Erythroblast (primary cell): ENCODE data around the gene ITSN1.
"Not testable (repeated sequence)": the region's sequence is repeated elsewhere in the genome, so short reads cannot be mapped to it uniquely, and the experiment has no call there.

Source experiments
- DNase-seq, 2 experiments: peaks; one replicate each; lab custom pipeline; 2025; lab: John Stamatoyannopoulos, UW
- GATA1 ChIP-seq: IDR thresholded peaks from 2 replicates; pipeline ENCODE4 v1.6.1; 2011; ENCODE audit warnings: low read depth, mild to moderate bottlenecking, control low read depth, low read length, moderate library complexity
- POLR2A ChIP-seq: IDR thresholded peaks from 2 replicates; pipeline ENCODE4 v1.6.1; 2011; ENCODE audit warnings: mild to moderate bottlenecking, low read length

ITSN1 gene

DNA sequence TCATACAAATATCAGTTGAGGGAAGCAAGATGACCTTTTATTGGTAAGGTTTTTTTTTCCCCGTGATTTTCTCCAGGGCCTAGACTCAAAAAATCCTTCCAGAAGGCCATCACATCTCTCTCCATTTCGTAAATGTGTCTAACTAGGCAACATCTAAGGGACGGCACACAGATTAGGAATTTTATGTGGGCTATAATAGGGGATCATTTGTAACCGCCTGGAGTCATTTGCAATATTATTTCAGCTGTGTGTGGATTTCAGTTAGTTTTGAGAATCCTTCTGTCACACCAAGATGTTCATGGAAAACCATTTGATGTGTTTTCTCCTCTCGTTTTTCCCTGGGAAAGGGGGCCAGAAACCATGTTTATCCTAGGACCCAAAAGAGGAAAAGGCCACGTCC lies 210.2 kb downstream of the ITSN1 start:
- no peak for DNase-seq
- TF ChIP-seq GATA1, result no peak
- TF ChIP-seq POLR2A, result no peak

DNA sequence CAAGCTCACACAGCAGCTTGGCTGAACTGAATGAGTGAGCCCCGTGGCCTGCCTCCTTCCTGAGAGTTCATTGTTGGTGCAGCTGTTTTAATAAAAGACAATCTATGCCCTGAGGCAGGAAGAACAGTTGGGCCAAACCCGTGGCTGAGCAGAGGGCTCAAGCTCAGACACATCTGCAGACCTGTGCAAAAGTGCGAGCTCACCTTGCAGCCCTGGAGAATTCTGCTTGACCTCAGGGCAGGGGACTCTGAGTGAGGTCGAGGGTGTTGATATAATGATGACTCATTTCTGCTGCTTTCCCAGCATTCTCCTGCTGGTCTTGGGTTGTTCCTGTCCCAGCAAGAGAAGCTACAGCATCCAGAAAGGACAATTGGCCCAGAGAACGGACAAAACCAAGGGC lies 212.3 kb downstream of the ITSN1 start:
- DNase-seq, result no peak
- no peak for TF ChIP-seq POLR2A
- TF ChIP-seq GATA1, result no peak

DNA sequence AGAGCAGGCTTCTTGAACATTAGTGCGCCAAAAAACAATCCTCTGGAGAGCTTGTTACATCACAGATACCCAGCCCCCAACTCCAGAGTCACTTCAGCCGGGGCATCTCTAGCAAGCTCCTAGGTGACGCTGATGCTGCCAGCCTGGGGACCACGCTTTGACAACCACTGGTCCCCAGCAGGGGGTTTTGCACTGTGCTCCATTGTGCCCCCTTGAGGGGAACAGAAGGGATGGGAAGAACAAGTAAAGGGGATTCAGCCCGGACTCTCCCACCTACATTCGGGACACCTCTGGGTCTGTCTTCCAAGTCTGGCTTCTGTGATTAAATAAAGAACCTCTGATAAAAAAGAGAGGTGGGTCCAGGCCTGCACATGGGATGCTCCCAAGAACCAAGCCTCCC lies 212.9 kb downstream of the ITSN1 start:
- TF ChIP-seq POLR2A (no peak), GATA1 (no peak)
- peak; percentile 19 for DNase-seq

DNA sequence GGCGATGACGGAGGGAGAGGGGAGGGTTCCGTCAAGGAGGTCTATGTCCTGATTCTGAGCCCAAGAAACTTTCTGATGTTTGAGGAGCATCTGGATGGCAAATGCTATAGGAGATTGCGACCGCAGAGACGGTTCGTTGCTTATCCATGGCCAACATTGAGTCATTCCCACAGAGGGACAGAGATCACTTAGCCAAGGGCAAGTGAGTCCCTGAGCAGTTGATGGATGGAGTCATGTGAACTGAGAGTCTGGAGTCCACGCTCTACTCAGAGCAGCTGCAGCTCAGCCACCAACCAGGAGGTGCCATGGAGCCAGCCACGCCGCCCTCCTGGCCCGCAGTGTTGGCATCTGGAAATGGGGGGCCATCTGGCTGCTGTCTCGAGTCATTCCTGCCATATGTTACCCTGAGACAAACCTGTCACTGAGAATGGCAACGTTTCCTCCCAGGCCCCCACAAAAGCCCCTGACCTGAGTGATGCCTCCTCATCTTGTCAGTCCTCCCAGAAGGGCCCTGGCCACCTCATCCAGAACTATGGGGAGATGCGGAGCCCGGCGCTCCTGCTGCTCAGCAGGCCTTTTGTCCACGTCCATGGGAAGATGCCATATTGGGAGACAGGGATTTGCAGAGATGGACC lies 214.7 kb downstream of the ITSN1 start:
- no peak for DNase-seq
- no peak for TF ChIP-seq POLR2A
- no peak for TF ChIP-seq GATA1

DNA sequence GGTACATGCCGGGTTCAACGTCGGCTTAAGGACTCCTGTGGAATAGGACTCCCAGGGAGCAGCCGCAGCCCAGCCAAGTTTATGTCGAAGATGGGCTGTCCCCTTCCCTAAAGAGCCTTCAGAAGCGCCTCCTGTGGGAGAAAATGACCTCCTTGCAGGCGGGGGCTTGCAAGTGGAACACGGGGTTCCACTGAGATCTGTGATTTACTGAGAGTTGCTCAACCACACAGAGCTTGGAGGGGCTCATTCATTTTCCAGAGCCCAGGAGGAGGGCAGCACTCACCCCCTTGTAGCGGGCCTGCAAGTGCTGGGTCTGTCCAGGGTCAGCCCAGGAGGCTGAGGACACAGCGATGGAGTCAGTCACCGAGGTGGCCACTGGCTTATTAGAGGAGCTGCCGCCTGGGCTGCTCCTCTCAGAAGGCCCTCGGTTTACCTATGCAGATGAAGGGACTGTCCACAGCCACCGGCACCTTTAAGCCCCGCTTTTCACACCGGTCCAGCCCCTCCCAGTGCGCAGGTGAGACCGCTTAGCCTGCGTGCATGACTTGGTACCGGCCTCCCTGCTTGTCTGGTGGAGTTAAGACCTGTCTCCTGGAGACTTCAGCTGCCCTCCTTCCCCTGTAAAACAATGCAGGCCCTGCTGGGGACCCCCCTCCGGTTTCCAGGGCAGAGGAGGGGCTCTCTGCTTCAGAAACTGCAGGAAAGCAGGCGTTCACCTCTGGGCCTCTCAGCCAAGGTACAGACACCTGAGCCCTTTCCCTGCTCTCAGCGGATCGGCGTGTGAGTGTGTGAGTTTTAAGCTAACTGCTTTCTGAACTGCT lies 215.8 kb downstream of the ITSN1 start:
- no peak for DNase-seq
- TF ChIP-seq POLR2A, result no peak
- TF ChIP-seq GATA1, result no peak

DNA sequence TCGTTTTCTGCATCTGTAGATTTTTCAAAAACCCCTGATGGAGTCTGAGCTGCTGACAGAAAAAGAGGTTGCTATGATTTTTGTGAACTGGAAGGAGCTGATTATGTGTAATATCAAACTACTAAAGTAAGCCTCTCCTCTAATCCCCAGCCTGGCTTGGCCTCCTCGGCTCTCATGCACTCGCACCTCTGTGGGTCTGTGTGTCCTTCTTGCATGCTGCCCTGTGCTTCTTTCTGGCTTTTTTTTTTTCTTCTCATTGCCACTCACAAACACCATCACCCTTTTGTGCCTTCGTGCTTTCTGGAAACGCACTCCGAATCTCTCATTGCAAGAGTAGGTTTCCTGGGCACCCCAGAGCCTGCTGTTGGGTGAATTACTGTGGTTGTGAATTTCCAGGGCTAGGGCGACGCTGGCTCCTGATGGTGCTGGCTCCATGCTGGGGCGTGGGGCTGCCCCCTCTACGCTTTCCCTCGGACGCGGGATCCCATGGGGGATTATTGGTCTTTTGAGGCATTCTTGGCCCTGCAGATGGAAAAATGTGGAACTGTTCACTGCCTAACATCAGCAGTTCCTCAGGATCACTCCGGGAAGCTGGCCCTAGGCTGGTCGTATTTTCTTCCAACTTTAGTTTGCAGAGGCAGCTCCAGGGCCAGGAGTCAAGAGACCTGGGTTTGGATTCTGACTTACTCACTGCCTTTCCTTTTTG lies 216.5 kb downstream of the ITSN1 start:
- TF ChIP-seq POLR2A (no peak), GATA1 (no peak)
- no peak for DNase-seq

DNA sequence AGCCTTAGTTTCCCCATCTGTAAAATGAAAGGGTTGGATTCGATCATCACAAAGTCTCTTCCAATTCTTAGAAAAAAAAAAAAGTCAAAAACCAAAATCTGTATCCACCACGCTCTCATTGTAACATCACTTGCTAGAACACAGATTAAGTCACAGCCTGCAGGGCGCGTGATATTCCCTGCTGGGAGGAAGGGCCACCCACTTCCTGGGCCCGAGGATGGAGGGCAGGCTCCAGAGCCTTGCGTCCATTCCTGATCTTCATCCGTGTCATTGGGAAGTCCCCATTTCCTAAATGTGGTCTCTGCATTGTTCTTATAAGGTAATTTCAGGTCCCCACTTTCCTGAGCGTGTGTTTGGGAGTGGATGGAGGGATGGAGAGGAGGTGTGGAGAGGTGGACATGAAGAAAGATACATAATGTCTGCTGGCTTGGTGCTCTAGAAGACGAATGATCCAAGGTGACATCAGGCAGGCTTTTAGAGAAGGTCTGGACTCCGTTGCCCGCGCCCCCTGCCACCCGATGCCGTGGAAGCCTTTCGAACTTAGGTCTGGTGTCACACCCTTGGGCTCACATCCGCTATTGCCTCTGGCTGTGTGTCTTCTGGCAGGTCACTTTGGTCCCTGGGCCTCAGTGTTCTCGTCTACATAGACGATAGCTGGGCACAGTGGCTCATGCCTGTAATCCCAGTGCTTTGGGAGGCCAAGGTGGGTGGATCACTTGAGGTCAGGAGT lies 217.2 kb downstream of the ITSN1 start:
- no peak for TF ChIP-seq GATA1
- TF ChIP-seq POLR2A, result no peak
- no peak for DNase-seq

DNA sequence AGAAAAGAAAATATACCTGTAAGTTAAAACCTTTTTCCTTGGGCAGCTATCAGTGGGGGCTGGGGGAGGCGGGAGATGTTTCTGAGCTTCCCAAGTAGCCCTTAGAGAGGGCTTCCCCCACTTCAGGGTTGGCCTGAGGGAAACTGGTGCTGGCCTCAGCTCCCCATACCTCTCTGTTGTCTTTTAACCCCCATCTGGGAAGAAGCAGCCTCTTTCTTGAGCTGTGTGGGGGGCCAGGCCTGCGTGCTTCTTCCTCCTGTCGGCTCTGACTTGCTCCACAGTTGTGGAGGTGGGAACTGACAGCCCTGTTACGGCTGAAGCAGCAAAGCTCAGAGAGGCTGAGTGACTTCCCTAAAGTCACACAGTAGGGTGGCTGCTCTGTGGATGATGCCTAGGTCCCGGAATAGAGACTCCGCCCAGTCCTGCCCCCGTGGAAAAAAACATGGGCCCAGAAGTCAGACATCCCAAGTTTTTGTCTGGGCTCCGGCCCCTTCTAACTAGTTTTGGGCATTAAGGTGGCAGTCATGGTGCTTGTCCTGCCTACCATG lies 218.1 kb downstream of the ITSN1 start:
- TF ChIP-seq POLR2A (no peak), GATA1 (no peak)
- DNase-seq, result no peak

DNA sequence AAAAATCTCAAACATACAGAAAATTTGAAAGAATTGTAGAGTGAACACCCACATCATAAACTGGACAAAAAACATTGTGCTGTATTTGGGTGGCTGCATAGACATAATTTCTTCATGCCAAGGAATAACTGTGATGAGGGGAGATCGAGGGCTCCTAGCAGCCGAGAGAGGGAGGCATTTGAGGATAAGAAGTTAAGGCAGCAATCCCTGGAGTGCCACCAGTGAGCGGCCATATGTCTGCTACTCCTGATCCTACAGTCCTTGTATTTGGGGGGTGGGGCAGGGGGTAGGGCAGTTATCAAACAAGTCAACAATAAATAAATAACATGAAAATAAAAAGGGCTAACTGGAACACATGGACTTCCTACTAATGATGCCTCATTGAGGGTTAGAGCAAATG lies 218.8 kb downstream of the ITSN1 start:
- TF ChIP-seq POLR2A (no peak), GATA1 (no peak)

DNA sequence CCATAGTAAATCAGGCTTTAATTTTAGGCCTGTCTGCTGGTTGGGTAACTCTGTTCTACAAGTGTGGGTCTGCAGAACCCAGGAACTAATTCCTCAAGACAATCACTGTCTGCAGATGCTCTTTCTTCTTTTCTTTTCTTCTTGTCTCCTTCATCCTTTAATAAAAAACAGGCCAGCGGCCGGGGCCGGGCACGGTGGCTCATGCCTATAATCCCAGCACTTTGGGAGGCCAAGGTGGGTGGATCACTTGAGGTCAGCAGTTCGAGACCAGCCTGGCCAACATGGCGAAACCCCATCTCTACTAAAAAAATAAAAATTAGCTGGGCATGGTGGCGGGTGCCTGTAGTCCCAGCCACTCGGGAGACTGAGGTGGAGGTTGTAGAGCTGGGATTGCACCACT lies 220.9 kb downstream of the ITSN1 start:
- DNase-seq, result not testable (repeated sequence)

More for the DNA sequence above, 218.8 kb downstream of the ITSN1 start:
- no peak for DNase-seq

DNA sequence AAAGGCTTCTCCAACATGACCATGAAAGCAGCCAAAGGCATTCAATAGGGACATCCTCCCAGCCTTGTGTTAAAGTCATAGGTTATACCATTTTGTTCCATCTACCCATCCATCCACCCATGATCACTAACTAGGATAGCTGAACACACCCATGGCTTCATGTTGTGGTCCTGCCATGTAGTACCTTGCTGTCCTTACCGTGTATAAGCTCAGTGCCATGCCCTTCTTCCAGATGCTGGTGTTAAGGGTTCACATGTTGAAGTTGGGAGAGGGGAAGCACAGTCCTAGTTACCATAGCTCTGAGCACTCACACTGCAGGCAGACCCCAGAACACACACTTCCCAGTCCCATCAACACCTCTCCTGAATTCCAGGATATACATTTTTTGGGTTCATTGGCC lies 221.8 kb downstream of the ITSN1 start:
- TF ChIP-seq POLR2A (no peak), GATA1 (no peak)
- DNase-seq, result no peak

DNA sequence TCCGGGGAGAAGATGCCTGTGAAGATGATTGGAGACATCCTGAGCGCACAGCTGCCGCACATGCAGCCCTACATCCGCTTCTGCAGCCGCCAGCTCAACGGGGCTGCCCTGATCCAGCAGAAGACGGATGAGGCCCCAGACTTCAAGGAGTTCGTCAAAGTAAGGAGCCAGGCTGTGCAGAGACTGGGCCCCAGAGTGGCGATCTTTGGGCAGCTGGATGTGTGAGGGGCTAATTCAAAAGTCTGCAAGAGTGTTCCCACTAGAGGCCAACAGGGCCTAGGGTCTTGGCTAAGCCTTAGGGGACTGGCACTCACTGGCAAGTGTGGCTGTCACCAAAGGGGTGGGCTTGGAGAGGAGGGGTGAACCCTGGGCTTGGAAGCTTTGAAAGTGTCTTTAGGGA lies 222.9 kb downstream of the ITSN1 start:
- no peak for TF ChIP-seq POLR2A
- TF ChIP-seq GATA1, result no peak

DNA sequence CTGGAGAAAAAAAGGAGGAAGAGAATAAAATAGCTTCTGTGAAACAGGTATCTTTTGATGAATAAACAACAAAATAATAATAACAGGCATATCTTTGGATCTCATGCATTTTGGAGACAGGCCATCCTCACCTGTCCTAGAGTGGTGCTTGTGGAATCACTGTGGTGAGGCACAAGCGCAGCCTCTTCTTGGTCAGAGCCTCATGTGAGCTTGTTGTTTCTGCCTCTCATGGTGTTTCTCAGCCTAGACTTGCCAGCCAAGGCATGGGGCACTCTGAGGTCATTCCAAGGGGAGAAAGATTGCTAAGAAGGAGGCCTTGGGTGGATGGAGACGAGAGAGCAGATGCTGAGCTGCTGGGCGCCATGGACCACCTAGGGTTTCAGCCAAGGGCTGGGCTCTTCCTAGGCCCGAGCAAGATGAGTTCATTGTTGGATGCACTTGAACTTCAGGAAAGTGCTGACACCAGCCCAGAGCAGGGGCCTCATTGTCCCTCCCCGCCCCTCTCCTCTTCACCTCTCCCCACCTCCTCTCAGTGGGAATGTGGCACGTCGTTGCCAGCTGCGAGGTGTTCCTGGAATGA lies 223.8 kb downstream of the ITSN1 start:
- DNase-seq, result no peak
- no peak for TF ChIP-seq GATA1
- TF ChIP-seq POLR2A, result no peak

More for the DNA sequence above, 222.9 kb downstream of the ITSN1 start:
- no peak for DNase-seq
